ENCODE results near the gene LRRC8A. TPM values are rescaled to one million over a fixed set of nuclear protein-coding genes. Genes with fewer than 3 reads are reported as not detected.
A peak's percentile ranks its signal among the peaks of the same experiment; 100 is the strongest.

The LRRC8A gene
- total RNA-seq, 1 donor from 2014 or later, result 45.5 TPM

- DNase-seq (peak; percentile 73), ATAC-seq (peak; percentile 85 to 88)
- no peak for TF ChIP-seq CTCF (IDR thresholded peaks at IDR 0.05)
- Histone ChIP-seq H3K36me3 (peaks cover 11% of the 10 kb centered on the region), H3K4me1 (peaks cover 45% of the 10 kb centered on the region), H3K27ac (peak overlapping the region; percentile 89), H3K9me3 (no peaks in the 10 kb centered on the region), H3K27me3 (ENCODE audit: low read depth) (no peaks in the 10 kb centered on the region), H3K4me3 (peak overlapping the region; percentile 62)
- intact Hi-C loops (cut with DNase I), result loop anchor here (10.0 kb wide), 1 partner anchor 57 kb away; no protein-coding TSS in a partner anchor
Observed at GRCh38 chr9:128921881-128922763, 40.2 kb downstream of the LRRC8A start.

- Histone ChIP-seq H3K36me3 (no peaks in the 10 kb centered on the region), H3K27me3 (ENCODE audit: low read depth) (no peaks in the 10 kb centered on the region), H3K4me1 (peaks cover 46% of the 10 kb centered on the region), H3K4me3 (no peak overlapping the region), H3K27ac (no peak overlapping the region), H3K9me3 (no peaks in the 10 kb centered on the region)
- TF ChIP-seq CTCF (IDR thresholded peaks at IDR 0.05), result no peak
- DNase-seq, result no peak
- intact Hi-C loops (cut with DNase I), result loop anchor here (10.0 kb wide), 1 partner anchor 59 kb away; no protein-coding TSS in a partner anchor
- ATAC-seq, result no peak
Observed at GRCh38 chr9:128923493-128923883, 41.6 kb downstream of the LRRC8A start.

GRCh38 chr9:128927731-128928411 is 45.9 kb downstream of the LRRC8A start:
- H3K27ac ChIP-seq, result peak overlapping the region; percentile 31
- intact Hi-C loops (cut with DNase I), result loop anchor here (10.0 kb wide), 1 partner anchor 63 kb away; no protein-coding TSS in a partner anchor
- peak; percentile 81 for TF ChIP-seq CTCF (IDR thresholded peaks at IDR 0.05)
- no peak overlapping the region for H3K4me3 ChIP-seq
- DNase-seq, result peak; percentile 59
- H3K36me3 ChIP-seq, result peaks cover 8% of the 10 kb centered on the region
- peak; percentile 82 to 88 for ATAC-seq
- peaks cover 17% of the 10 kb centered on the region for H3K4me1 ChIP-seq
- no peaks in the 10 kb centered on the region for H3K27me3 ChIP-seq (ENCODE audit: low read depth)
- no peaks in the 10 kb centered on the region for H3K9me3 ChIP-seq

GRCh38 chr9:128928624-128929023 is 46.7 kb downstream of the LRRC8A start:
- H3K4me3 ChIP-seq, result no peak overlapping the region
- DNase-seq, result no peak
- intact Hi-C loops (cut with DNase I), result loop anchor here (10.0 kb wide), 1 partner anchor 64 kb away; no protein-coding TSS in a partner anchor
- TF ChIP-seq CTCF (IDR thresholded peaks at IDR 0.05), result no peak
- ATAC-seq, result no peak
- peaks cover 13% of the 10 kb centered on the region for H3K36me3 ChIP-seq
- peaks cover 10% of the 10 kb centered on the region for H3K4me1 ChIP-seq
- H3K27me3 ChIP-seq (ENCODE audit: low read depth), result no peaks in the 10 kb centered on the region
- H3K9me3 ChIP-seq, result no peaks in the 10 kb centered on the region
- H3K27ac ChIP-seq, result no peak overlapping the region

GRCh38 chr9:128929560-128929959 is 47.6 kb downstream of the LRRC8A start:
- no peaks in the 10 kb centered on the region for H3K9me3 ChIP-seq
- H3K27me3 ChIP-seq (ENCODE audit: low read depth), result no peaks in the 10 kb centered on the region
- H3K36me3 ChIP-seq, result peaks cover 20% of the 10 kb centered on the region
- TF ChIP-seq CTCF (IDR thresholded peaks at IDR 0.05), result no peak
- intact Hi-C loops (cut with DNase I), result loop anchor here (10.0 kb wide), 1 partner anchor 65 kb away; no protein-coding TSS in a partner anchor
- H3K27ac ChIP-seq, result no peak overlapping the region
- no peak overlapping the region for H3K4me3 ChIP-seq
- ATAC-seq (no peak), DNase-seq (no peak)
- H3K4me1 ChIP-seq, result peaks cover 10% of the 10 kb centered on the region

Data from lower lobe of right lung (tissue), 2 donors.